GM18502 (cell line): ENCODE results near the gene ACTL10.

Experiments
- ATAC-seq: cut with Tn5 transposase; IDR thresholded peaks from one replicate; pipeline ENCODE4 v1.9.1; 2021; ENCODE audit warnings: mild to moderate bottlenecking; ENCODE audit not compliant: unreplicated experiment, poor library complexity

ACTL10 gene

GRCh38 chr20:33713865-33714367, 47.2 kb downstream of the ACTL10 start:
- ATAC-seq: no peak

GRCh38 chr20:33716498-33716897, 49.8 kb downstream of the ACTL10 start:
- no peak for ATAC-seq
